AG20443 (cell line): ENCODE results near the gene BMPR1A.

Experiments used
- DNase-seq: peaks from one replicate; pipeline ENCODE4 v3.0.0; 2012; ENCODE audit warnings: low spot score, mixed read lengths

BMPR1A gene

GRCh38 chr10:86765548-86765947 is 9.1 kb downstream of the BMPR1A start:
- DNase-seq, result no peak

GRCh38 chr10:86768412-86769062 is 12.1 kb downstream of the BMPR1A start:
- no peak for DNase-seq

GRCh38 chr10:86769991-86770390 is 13.6 kb downstream of the BMPR1A start:
- no peak for DNase-seq

- DNase-seq, result peak; percentile 32
Measured at GRCh38 chr10:86770412-86770960, 14.1 kb downstream of the BMPR1A start.

GRCh38 chr10:86773498-86773897 is 17.1 kb downstream of the BMPR1A start:
- DNase-seq, result no peak

- peak; percentile 15 for DNase-seq
Measured at GRCh38 chr10:86775056-86775869, 18.8 kb downstream of the BMPR1A start.

- no peak for DNase-seq
Measured at GRCh38 chr10:86775870-86776180, 19.4 kb downstream of the BMPR1A start.

- DNase-seq, result peak; percentile 25
Measured at GRCh38 chr10:86779220-86780017, 23.0 kb downstream of the BMPR1A start.

- no peak for DNase-seq
Measured at GRCh38 chr10:86782701-86783418, 26.4 kb downstream of the BMPR1A start.

GRCh38 chr10:86785037-86785436 is 28.6 kb downstream of the BMPR1A start:
- DNase-seq, result no peak

GRCh38 chr10:86785968-86786367 is 29.5 kb downstream of the BMPR1A start:
- DNase-seq, result no peak

- DNase-seq, result no peak
Measured at GRCh38 chr10:86786368-86786767, 29.9 kb downstream of the BMPR1A start.

- DNase-seq, result no peak
Measured at GRCh38 chr10:86790394-86790793, 34.0 kb downstream of the BMPR1A start.

GRCh38 chr10:86792461-86793167 is 36.2 kb downstream of the BMPR1A start:
- DNase-seq, result no peak

GRCh38 chr10:86793696-86794095 is 37.3 kb downstream of the BMPR1A start:
- no peak for DNase-seq

GRCh38 chr10:86795353-86795752 is 38.9 kb downstream of the BMPR1A start:
- DNase-seq, result peak; percentile 63

- peak; percentile 18 for DNase-seq
Measured at GRCh38 chr10:86798025-86798424, 41.6 kb downstream of the BMPR1A start.

- peak; percentile 15 for DNase-seq
Measured at GRCh38 chr10:86798611-86799010, 42.2 kb downstream of the BMPR1A start.

GRCh38 chr10:86799188-86799845 is 42.9 kb downstream of the BMPR1A start:
- no peak for DNase-seq

GRCh38 chr10:86801995-86802394 is 45.6 kb downstream of the BMPR1A start:
- no peak for DNase-seq
